Glomerular endothelial cell (primary cell): ENCODE data around the gene FRMD4A. TPM values are rescaled to one million over a fixed set of nuclear protein-coding genes. Genes with fewer than 3 reads are reported as not detected.
"Not testable (repeated sequence)": the region's sequence is repeated elsewhere in the genome, so short reads cannot be mapped to it uniquely, and the experiment has no call there.

Source experiments
- DNase-seq: peaks from one replicate; pipeline ENCODE4 v3.0.0-alpha.2; 2011; ENCODE audit warnings: low read depth, low spot score; ENCODE audit errors: extremely low read depth
- total RNA-seq: library from RNA; depleted of rRNA; stranded (reverse); fragments of >200 nt; gene quantifications from 2 replicates; pipeline ENCODE4 v1.2.3, GENCODE V29; 2015

FRMD4A gene
- total RNA-seq, 1 donor from 2014 or later = 162 TPM

- DNase-seq = no peak
Observed at GRCh38 chr10:13928451-13928850, 402.3 kb downstream of the FRMD4A start.

- DNase-seq = no peak
Observed at GRCh38 chr10:13925971-13926780, 404.5 kb downstream of the FRMD4A start.

- DNase-seq = peak; percentile 50
Observed at GRCh38 chr10:13924040-13924725, 406.5 kb downstream of the FRMD4A start.

- no peak for DNase-seq
Observed at GRCh38 chr10:13922586-13922985, 408.1 kb downstream of the FRMD4A start.

GRCh38 chr10:13921941-13922340 is 408.8 kb downstream of the FRMD4A start:
- DNase-seq = no peak

GRCh38 chr10:13921131-13921530 is 409.6 kb downstream of the FRMD4A start:
- DNase-seq = not testable (repeated sequence)

- no peak for DNase-seq
Observed at GRCh38 chr10:13920465-13920864, 410.3 kb downstream of the FRMD4A start.

GRCh38 chr10:13920031-13920430 is 410.7 kb downstream of the FRMD4A start:
- DNase-seq = no peak

GRCh38 chr10:13917791-13918190 is 412.9 kb downstream of the FRMD4A start:
- DNase-seq = no peak

- no peak for DNase-seq
Observed at GRCh38 chr10:13916384-13916947, 414.3 kb downstream of the FRMD4A start.

GRCh38 chr10:13915710-13916109 is 415.0 kb downstream of the FRMD4A start:
- DNase-seq = no peak

- DNase-seq = no peak
Observed at GRCh38 chr10:13913897-13914296, 416.8 kb downstream of the FRMD4A start.

GRCh38 chr10:13911821-13912520 is 418.8 kb downstream of the FRMD4A start:
- DNase-seq = no peak

GRCh38 chr10:13909516-13910258 is 421.0 kb downstream of the FRMD4A start:
- DNase-seq = no peak

- no peak for DNase-seq
Observed at GRCh38 chr10:13908475-13908874, 422.2 kb downstream of the FRMD4A start.

- no peak for DNase-seq
Observed at GRCh38 chr10:13907570-13907969, 423.2 kb downstream of the FRMD4A start.

GRCh38 chr10:13905281-13905680 is 425.4 kb downstream of the FRMD4A start:
- DNase-seq = no peak

GRCh38 chr10:13904064-13904463 is 426.7 kb downstream of the FRMD4A start:
- no peak for DNase-seq

- DNase-seq = no peak
Observed at GRCh38 chr10:13902868-13903587, 427.7 kb downstream of the FRMD4A start.

GRCh38 chr10:13899941-13900340 is 430.8 kb downstream of the FRMD4A start:
- no peak for DNase-seq
